GM06990 (cell line): Measurements from ENCODE around the gene ACVR2B.

Experiments used
- DNase-seq: peaks from one replicate; pipeline ENCODE4 v3.0.0-alpha.2; 2011; ENCODE audit not compliant: insufficient read length; ENCODE audit errors: extremely low read depth
- H3K27me3 ChIP-seq: replicated peaks from 2 replicates; pipeline ENCODE4 v1.6.0; 2011; ENCODE audit warnings: low read length; ENCODE audit not compliant: control insufficient read depth, insufficient read depth
- H3K36me3 ChIP-seq: 2 replicates; pipeline ENCODE4 v1.5.1; 2011; ENCODE audit warnings: low read length; ENCODE audit not compliant: control insufficient read depth, insufficient read depth
- H3K4me3 ChIP-seq: replicated peaks from 2 replicates; pipeline ENCODE4 v1.5.1; 2011; ENCODE audit warnings: low read depth, mild to moderate bottlenecking, control low read depth, low read length
- TF ChIP-seq, protein P1 (sequence below): IDR thresholded peaks from 2 replicates; pipeline ENCODE4 v1.5.1; 2011; ENCODE audit warnings: low read length, control low read depth, mild to moderate bottlenecking, inconsistent platforms; ENCODE audit not compliant: insufficient read depth, poor library complexity, severe bottlenecking

Gene ACVR2B

DNA sequence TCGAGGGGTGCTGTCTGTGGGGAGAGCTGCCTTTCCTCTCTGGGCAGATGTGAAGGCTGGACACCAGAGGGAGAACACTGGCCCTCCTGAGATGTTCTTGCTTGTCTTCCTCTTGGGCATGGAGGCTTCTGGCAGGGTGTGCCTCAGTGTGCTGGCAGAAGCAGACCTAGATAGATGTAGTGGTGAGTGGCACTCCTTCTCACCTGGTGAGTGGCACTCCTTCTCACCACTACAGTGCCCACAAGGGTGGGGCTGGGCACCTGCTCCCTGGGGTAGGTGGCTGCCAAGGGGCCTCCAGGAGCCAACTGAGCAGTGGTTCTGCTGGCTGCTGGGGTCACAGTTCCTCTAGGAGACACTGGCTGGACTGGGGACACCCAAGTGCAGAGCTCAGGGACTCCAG, 18.7 kb downstream of the ACVR2B start:
- H3K27me3 ChIP-seq: no peaks in the 10 kb centered on the region
- TF ChIP-seq, protein P1, sequence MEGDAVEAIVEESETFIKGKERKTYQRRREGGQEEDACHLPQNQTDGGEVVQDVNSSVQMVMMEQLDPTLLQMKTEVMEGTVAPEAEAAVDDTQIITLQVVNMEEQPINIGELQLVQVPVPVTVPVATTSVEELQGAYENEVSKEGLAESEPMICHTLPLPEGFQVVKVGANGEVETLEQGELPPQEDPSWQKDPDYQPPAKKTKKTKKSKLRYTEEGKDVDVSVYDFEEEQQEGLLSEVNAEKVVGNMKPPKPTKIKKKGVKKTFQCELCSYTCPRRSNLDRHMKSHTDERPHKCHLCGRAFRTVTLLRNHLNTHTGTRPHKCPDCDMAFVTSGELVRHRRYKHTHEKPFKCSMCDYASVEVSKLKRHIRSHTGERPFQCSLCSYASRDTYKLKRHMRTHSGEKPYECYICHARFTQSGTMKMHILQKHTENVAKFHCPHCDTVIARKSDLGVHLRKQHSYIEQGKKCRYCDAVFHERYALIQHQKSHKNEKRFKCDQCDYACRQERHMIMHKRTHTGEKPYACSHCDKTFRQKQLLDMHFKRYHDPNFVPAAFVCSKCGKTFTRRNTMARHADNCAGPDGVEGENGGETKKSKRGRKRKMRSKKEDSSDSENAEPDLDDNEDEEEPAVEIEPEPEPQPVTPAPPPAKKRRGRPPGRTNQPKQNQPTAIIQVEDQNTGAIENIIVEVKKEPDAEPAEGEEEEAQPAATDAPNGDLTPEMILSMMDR: no peak
- no peak for DNase-seq
- no peak overlapping the region for H3K4me3 ChIP-seq
- no peaks in the 10 kb centered on the region for H3K36me3 ChIP-seq

DNA sequence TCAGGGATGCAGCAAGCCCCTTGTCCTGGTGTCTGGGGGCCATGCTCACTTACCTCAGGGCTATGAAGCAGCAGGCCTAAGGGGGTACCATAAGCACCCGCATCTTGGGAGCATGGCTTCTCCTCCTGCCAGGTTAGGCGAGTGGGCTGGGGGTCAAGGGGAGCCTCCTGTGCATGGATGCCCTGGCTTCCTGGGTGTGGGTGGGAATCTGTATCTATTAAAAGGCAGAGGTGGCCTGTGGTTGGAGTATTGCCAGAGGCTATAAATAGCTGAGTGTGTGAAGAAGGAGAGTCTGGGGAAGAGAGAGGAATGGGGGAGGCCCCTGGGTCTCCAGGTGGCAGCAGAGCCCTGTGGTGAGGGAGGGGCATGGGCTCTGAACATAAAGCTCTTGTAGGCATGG, 19.5 kb downstream of the ACVR2B start:
- H3K36me3 ChIP-seq: no peaks in the 10 kb centered on the region
- TF ChIP-seq, protein P1: no peak
- DNase-seq: no peak
- H3K4me3 ChIP-seq: no peak overlapping the region
- no peaks in the 10 kb centered on the region for H3K27me3 ChIP-seq

DNA sequence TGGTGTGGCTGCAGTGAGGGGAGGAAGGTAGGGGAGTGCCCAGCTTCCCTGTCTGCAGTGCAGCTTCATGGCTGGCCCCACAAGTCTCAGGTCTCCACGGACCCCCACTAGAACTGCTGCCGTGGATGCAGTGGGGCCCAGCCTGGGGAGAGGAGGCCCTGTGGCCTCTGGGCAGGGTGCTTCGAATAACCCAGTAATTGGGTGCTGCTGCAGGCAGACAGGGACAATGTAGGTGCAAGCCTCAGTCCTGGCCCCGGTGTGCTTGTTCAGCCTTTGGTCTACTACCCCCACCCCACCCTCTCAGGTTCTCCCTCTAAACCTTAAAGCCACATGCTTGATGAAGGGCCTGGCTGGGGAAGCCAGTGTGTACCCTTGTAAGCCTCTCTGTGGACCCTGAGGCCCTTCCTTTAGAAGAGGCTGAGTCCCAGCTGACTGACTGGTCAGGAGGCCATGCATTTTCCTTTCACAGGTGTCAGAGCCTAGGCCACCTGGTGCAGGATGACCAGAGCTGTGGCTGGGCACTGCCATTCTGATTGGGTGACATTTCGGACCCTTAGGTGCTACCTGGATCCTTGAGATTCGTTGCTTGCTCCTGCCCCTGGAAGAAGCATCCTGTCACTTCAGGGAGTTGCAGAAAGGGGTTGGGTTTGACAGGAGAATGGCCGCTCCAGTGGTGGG, 21.4 kb downstream of the ACVR2B start:
- Histone ChIP-seq H3K36me3 (no peaks in the 10 kb centered on the region), H3K4me3 (no peak overlapping the region), H3K27me3 (no peaks in the 10 kb centered on the region)
- no peak for DNase-seq
- TF ChIP-seq, protein P1: no peak

DNA sequence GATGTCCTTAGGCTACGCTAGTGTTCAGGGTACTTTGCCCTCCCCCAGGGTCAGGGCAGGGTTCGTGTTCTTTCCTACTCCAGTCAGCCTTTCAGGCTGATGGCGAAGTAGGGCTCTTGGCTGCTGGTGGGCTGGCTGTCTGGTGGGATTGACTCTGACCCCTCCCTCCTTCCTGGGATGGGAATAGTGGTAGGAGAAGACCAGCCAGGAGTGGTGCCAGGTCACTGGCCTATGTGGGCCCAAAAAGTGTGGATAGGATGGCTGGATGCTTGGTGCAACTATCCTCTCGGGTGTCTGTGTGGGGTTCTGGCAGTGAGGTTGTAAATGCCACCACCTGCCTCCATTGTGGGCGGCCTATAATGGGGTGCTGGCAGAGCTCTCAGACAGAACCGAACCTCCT, 22.0 kb downstream of the ACVR2B start:
- no peak overlapping the region for H3K4me3 ChIP-seq
- TF ChIP-seq, protein P1: no peak
- no peaks in the 10 kb centered on the region for H3K36me3 ChIP-seq
- H3K27me3 ChIP-seq: no peaks in the 10 kb centered on the region
- no peak for DNase-seq

DNA sequence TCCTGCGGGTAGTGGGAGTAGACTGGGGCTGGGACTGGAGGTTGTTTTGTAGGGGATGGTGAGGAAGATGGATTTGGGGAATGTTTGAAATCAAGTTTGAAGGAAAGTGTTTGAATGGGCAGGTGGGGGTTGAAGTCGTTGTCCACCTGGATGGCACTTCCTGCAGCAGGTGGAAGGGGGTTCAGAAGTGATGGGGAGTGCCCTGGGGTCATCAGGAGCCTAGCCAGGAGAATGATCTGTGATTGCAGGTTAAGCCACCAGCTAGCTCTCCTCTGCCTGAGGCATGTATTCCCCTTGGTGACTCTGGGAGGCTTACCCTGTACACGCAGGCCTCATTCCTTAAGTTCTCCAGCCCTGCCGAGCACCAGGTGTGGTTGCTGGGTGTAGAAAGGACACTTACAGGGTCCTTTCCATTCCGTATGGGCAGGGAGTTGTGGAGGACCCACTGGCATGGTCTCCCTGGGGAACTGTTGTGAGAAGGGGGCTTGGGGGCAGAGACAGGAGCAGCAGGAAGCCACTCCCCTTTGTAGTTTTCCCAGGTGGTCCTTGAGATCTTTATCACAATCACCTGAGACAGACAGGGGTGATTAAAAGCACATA, 22.6 kb downstream of the ACVR2B start:
- TF ChIP-seq, protein P1: no peak
- no peak for DNase-seq
- Histone ChIP-seq H3K36me3 (no peaks in the 10 kb centered on the region), H3K4me3 (no peak overlapping the region), H3K27me3 (no peaks in the 10 kb centered on the region)
